Motor neuron (in vitro differentiated cells): ENCODE data around the gene PI16. TPM values are rescaled to one million over a fixed set of nuclear protein-coding genes. Genes with fewer than 3 reads are reported as not detected.
A peak's percentile ranks its signal among the peaks of the same experiment; 100 is the strongest.

ENCODE experiments used
- ATAC-seq, 8 experiments: fragments of 200-7000 bp; cut with Tn5 transposase; replicated peaks in 6 of 8; 2 replicates each; pipeline ENCODE4 v1.8.0; 2021; ENCODE audit warnings: mild to moderate bottlenecking in 8 of 8, moderate library complexity in 8 of 8
- H3K27ac ChIP-seq, 2 donors: fragments of 250-450 bp; sonication (Bioruptor Pico); 2 replicates each; pipeline ENCODE4 v1.9.0; 2021; ENCODE audit warnings: antibody characterized with exemption in 2 of 2, mild to moderate bottlenecking in 2 of 2, moderate library complexity in 1 of 2
- H3K4me1 ChIP-seq, 2 donors: fragments of 250-450 bp; sonication (Bioruptor Pico); replicated peaks in 1 of 2; 2 replicates each; pipeline ENCODE4 v1.6.1; 2021; ENCODE audit warnings: antibody characterized with exemption in 2 of 2, mild to moderate bottlenecking in 2 of 2, moderate library complexity in 1 of 2
- H3K4me3 ChIP-seq, 5 donors: fragments of 250-450 bp; sonication (Bioruptor Pico); 2 replicates each; pipeline ENCODE4 v1.9.0; 2021; ENCODE audit warnings: antibody characterized with exemption in 5 of 5, mild to moderate bottlenecking in 5 of 5, moderate library complexity in 4 of 5
- WGBS, 10 experiments: fragments of 450-650 bp; shearing (Covaris generic); methylation state at CpG; one replicate each; pipeline ENCODE4 v1.0.0; 2022; 5-methylcytosine and 5-hydroxymethylcytosine counted together
- in situ Hi-C, 9 experiments: fragments of 400-800 bp; cut with MboI; loops; one replicate each; pipeline ENCODE4 v1.15.0; 2021; ENCODE audit warnings: low sequenced_read_pairs in 9 of 9, low pct_unique_long_range_greater_than_20kb in 2 of 9; ENCODE audit not compliant: unreplicated experiment in 9 of 9
- total RNA-seq, 8 experiments: library from RNA; unstranded; fragments of 300-600 nt; gene quantifications; 2 replicates each; pipeline versions ENCODE4 v1.2.3 to v1.2.4, GENCODE V29; 2022

The PI16 gene
- total RNA-seq, 8 experiments from 2014 or later: 0.09 to 3.4 (median 0.30) TPM; not detected in 2

- H3K27ac ChIP-seq: peak overlapping the region in 1 of 2 donors; percentile 22
- 100% methylated on average over 2 of the region's 4 CpGs; no CpG with 5 or more reads in 9 of the 10 experiments for WGBS, 10 experiments
Measured at GRCh38 chr6:36964908-36965307, 10.4 kb downstream of the PI16 start.

GRCh38 chr6:36967301-36967700, 12.8 kb downstream of the PI16 start:
- no peak overlapping the region for H3K27ac ChIP-seq
- in situ Hi-C loops: no loop called here
- 80 to 100% (median 100%) methylated on average over 1 of the region's 3 CpGs; no CpG with 5 or more reads in 6 of the 10 experiments for WGBS, 10 experiments

More at GRCh38 chr6:36964908-36965307, 10.4 kb downstream of the PI16 start:
- in situ Hi-C loops: no loop called here
- peak in 1 of 8 experiments; percentile 8 for ATAC-seq
- H3K4me3 ChIP-seq: no peak overlapping the region
- peaks cover 4 to 8% of the 10 kb centered on the region in 2 donors for H3K4me1 ChIP-seq

DNA sequence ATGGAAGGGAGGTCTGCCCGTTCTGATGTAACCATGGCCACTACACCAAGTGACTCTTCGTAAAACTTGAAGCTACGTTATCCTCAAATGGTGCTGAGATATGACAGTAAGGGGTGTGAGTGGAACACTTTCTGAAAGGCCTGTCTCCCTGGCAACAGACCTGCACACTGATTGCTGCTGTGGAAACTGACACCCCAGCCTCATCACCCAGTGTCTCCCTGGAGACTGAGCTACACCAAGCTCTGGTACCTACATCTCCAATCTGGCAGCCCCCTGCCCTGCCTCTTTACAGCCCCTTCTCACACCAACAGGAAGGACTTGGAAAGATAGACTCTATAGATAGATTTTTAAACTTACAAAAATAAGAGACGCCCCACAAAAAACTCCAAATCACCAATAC, 13.2 kb downstream of the PI16 start:
- no peak for ATAC-seq
- no peak overlapping the region for H3K27ac ChIP-seq

More at GRCh38 chr6:36967301-36967700, 12.8 kb downstream of the PI16 start:
- H3K4me3 ChIP-seq: no peak overlapping the region
- H3K4me1 ChIP-seq: peaks cover 4 to 8% of the 10 kb centered on the region in 2 donors
- no peak for ATAC-seq

GRCh38 chr6:36968266-36968977, 13.9 kb downstream of the PI16 start:
- H3K4me3 ChIP-seq: no peak overlapping the region
- in situ Hi-C loops: no loop called here
- no peaks in the 10 kb centered on the region for H3K4me1 ChIP-seq
- no peak overlapping the region for H3K27ac ChIP-seq
- WGBS, 10 experiments: 67 to 100% (median 96%) methylated on average over 2 to 7 of the region's 16 CpGs; no CpG with 5 or more reads in 4 of the 10 experiments
- ATAC-seq: peak in 4 of 8 experiments; percentile 17 to 58 (median 53)

More for the DNA sequence above, 13.2 kb downstream of the PI16 start:
- H3K4me1 ChIP-seq: peaks cover 4 to 6% of the 10 kb centered on the region in 2 donors
- WGBS, 10 experiments: 71 to 100% (median 88%) methylated on average over 2 to 4 of the region's 4 CpGs; no CpG with 5 or more reads in 4 of the 10 experiments
- in situ Hi-C loops: no loop called here
- no peak overlapping the region for H3K4me3 ChIP-seq

- Histone ChIP-seq H3K27ac (no peak overlapping the region), H3K4me1 (no peaks in the 10 kb centered on the region), H3K4me3 (no peak overlapping the region)
- 30 to 100% (median 89%) methylated on average over 1 to 6 of the region's 14 CpGs; no CpG with 5 or more reads in 4 of the 10 experiments for WGBS, 10 experiments
- in situ Hi-C loops: no loop called here
- no peak for ATAC-seq
Measured at GRCh38 chr6:36969240-36969691, 14.7 kb downstream of the PI16 start.

GRCh38 chr6:36969988-36970891, 15.7 kb downstream of the PI16 start:
- 50 to 100% (median 92%) methylated on average over 2 to 7 of the region's 17 CpGs; no CpG with 5 or more reads in 3 of the 10 experiments for WGBS, 10 experiments
- Histone ChIP-seq H3K4me3 (no peak overlapping the region), H3K4me1 (no peaks in the 10 kb centered on the region), H3K27ac (no peak overlapping the region)
- peak in 5 of 8 experiments; percentile 7 to 41 (median 21) for ATAC-seq
- in situ Hi-C loops: no loop called here

DNA sequence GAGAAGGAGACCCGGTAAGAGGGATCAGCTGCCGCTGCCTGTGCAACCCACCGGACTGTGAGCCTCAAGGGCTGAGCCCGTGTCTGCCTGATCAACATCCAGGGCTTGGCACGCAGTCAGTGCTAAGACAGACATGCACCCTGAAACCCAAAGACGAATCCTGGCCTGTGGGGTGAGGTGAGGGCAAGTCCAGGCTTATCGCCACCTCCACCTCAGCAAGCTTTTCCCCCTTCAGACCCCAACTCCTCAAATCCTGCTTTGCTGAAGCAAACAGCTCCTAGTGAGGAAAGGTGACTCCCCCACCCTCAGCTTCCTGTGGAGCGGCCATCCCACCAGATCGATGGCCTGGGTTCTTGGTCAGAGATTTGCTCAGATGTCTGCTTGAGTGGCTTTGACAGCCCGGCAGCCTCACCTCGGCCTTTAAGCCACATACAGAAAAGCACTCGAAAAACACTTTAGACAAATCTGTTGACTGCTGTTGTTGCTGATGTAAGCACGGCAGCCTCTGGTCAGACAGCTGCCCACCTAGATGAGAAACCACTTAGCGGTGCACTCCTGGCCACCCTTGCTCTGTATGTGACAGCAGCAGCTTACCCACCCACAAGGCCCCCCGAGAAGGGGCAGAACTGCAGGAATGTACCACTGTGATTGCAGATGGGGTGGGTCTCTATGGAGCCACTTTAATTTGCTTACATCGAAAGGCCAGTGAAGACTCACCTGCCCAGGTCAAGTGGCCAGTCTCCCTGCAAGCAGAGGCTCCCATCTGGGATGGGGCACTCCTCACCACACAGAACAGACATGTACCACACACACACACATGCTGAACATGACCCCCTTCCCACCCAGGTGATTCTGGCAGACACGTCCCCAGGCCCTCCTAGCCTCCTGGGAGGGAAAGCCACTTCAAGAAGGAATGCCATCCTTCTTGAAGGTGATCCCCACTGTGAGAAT, 16.6 kb downstream of the PI16 start:
- in situ Hi-C loops: no loop called here
- no peaks in the 10 kb centered on the region for H3K4me1 ChIP-seq
- 77 to 100% (median 100%) methylated on average over 1 to 5 of the region's 17 CpGs; no CpG with 5 or more reads in 5 of the 10 experiments for WGBS, 10 experiments
- no peak overlapping the region for H3K4me3 ChIP-seq
- H3K27ac ChIP-seq: no peak overlapping the region
- no peak for ATAC-seq

- H3K4me1 ChIP-seq: no peaks in the 10 kb centered on the region
- ATAC-seq: no peak
- 72 to 97% (median 79%) methylated on average over 1 to 12 of the region's 14 CpGs; no CpG with 5 or more reads in 2 of the 10 experiments for WGBS, 10 experiments
- in situ Hi-C loops: no loop called here
- H3K4me3 ChIP-seq: no peak overlapping the region
- no peak overlapping the region for H3K27ac ChIP-seq
Measured at GRCh38 chr6:36971921-36972673, 17.6 kb downstream of the PI16 start.

GRCh38 chr6:36973190-36973589, 18.7 kb downstream of the PI16 start:
- in situ Hi-C loops: no loop called here
- WGBS, 10 experiments: 80 to 100% (median 100%) methylated on average over 1 of the region's 1 CpG; no CpG with 5 or more reads in 4 of the 10 experiments
- ATAC-seq: no peak
- H3K4me3 ChIP-seq: no peak overlapping the region
- H3K4me1 ChIP-seq: no peaks in the 10 kb centered on the region
- H3K27ac ChIP-seq: no peak overlapping the region

DNA sequence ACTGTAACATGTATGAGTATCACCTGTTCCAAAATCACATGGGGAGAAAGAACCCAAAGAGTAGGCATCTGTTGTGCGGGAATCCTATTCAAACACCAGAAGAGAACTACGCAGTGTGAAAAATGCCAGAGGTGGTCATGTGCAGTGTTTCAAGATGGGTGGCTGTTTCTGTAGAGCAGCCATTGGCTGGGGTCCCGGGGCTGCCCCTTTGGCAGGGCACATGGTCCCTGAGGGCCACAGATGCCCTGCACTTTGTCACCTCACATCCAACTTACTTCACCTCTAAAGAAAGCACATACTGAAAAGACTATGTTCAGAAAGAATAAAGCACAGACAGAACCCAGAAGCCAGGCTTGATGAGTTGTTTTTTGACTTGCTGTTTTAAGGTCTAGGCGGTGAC, 19.1 kb downstream of the PI16 start:
- WGBS, 10 experiments: 60 to 100% (median 96%) methylated on average over 2 to 4 of the region's 4 CpGs; no CpG with 5 or more reads in 1 of the 10 experiments
- no peak for ATAC-seq
- no peak overlapping the region for H3K4me3 ChIP-seq
- H3K27ac ChIP-seq: no peak overlapping the region
- no peaks in the 10 kb centered on the region for H3K4me1 ChIP-seq
- in situ Hi-C loops: no loop called here

DNA sequence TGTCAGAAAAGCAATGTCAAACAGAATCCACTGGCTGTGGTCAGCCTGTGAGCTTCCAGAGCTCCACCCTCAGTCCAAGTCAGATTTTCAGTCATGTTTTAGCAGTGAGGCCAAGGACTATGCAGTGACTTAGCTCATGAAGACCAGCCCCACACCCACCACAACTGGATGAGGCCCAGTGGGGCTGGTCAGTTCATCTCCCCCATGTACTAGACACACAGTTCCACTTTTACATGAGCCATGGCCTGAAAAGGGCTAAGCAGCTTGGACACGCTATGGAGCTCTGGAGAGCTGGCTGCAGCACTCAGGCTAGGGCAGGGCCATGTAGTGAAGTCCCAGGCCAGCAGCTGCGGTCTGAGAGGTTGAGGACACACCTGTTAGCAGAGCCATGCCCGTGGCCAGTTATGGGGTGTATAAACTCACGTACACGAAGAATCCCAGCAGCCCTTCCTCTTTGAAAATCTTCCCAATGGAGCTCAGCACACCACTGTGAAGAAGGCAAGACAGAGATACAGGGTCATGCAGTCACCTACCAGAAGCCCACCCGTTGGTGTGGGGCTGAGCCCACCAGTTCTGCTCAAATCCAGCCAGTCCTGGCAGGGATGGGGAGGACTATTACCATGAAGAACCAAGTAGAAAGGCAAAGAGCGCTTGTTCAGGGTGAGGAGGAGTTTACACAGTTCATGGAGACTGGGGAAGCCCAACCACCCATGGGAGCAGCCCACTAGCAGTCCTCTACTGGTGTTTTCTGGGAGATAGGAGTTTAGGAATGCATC, 20.9 kb downstream of the PI16 start:
- WGBS, 10 experiments: 88 to 100% (median 96%) methylated on average over 2 to 4 of the region's 7 CpGs; no CpG with 5 or more reads in 7 of the 10 experiments
- ATAC-seq: peak in 1 of 8 experiments; percentile 13
- in situ Hi-C loops: loop anchor here in 1 of 9 experiments (25.0 kb wide), 1 partner anchor 88 kb away; the partner anchor contains the start of gene C6orf89
- Histone ChIP-seq H3K27ac (no peak overlapping the region), H3K4me3 (no peak overlapping the region), H3K4me1 (peaks cover 0 to 7% of the 10 kb centered on the region in 2 donors)
